GM18505 (cell line): ENCODE measurements around the gene TP53.
A peak's percentile ranks its signal among the peaks of the same experiment; 100 is the strongest.

ENCODE experiments used
- ATAC-seq: cut with Tn5 transposase; IDR thresholded peaks from one replicate; pipeline ENCODE4 v1.9.1; 2021; ENCODE audit not compliant: unreplicated experiment
- POLR2A ChIP-seq: IDR thresholded peaks from 4 replicates; pipeline ENCODE4 v1.6.1; 2011; ENCODE audit warnings: borderline replicate concordance; ENCODE audit not compliant: insufficient read depth, insufficient read length; ENCODE audit errors: extremely low read depth

Gene TP53

GRCh38 chr17:7687072-7687907 lies at the start of gene TP53:
TP53 (minus strand) TSS chr17:7687490; CDS start chr17:7676594, 10,896 bp downstream.
- peak; percentile 99 for TF ChIP-seq POLR2A
- ATAC-seq = no peak

- no peak for ATAC-seq
- TF ChIP-seq POLR2A = no peak
Observed at GRCh38 chr17:7732981-7733539, 45.8 kb upstream of the TP53 start.

DNA sequence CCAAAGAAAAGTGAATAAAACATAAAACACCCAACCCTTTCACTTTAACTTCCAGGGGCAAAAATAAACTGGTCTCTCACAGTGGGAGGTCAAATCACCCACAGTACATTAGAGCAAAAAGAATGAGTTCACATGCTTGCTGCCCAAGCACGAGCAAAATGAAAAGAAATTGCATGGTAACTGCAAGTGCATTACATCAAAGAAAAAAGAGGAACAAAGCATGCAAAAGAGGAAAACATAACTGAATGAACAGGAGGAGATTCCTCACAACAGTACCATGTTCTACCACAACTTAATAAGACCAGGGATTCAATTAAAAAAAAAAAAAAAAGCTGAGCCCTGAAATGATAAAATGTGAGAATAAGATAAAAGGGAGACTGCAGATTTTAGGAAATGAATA lies 42.5 kb upstream of the TP53 start:
- no peak for ATAC-seq
- TF ChIP-seq POLR2A = no peak

- ATAC-seq = no peak
- no peak for TF ChIP-seq POLR2A
Observed at GRCh38 chr17:7727886-7728285, 40.6 kb upstream of the TP53 start.

DNA sequence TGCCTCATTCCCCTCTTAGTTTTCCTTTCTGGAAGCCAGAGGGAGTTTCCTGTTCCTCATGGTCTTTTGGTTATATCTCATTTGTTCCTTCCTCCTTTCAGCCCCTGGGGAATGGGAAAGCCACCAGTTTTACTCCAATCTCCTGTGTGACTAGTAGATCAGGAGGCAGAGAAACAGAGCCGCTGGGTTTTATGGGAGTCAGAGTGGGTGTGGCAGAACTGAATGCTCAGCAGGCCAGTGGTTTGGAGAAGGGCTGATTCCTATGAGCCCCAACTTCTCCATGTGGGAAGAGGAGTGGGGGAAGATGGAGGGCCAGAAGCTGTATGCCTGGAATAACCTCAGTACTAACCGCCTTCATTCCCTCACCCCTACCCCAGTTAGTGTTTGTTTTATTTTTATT lies 34.3 kb upstream of the TP53 start:
- ATAC-seq = no peak

DNA sequence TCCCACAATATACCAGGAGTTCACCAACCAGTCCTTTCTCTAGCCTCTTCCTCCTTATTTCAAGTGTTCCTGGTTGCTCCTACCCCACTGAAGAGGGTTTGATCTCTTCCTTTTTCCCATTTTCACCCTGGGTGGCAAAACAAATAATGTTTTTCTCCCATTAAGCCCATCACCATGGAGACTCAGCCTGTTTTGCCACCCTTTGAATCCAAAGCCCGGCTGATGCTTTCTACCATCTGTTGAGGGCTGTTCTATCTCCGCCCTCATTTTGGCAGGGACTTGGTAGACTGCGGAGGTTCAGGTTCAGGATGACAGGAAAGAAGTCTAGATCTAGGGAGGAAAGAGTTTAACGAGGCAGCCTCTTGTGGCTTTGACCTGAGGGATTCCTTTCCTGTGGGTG lies 32.8 kb upstream of the TP53 start:
- TF ChIP-seq POLR2A = no peak

More for the DNA sequence above, 34.3 kb upstream of the TP53 start:
- no peak for TF ChIP-seq POLR2A

DNA sequence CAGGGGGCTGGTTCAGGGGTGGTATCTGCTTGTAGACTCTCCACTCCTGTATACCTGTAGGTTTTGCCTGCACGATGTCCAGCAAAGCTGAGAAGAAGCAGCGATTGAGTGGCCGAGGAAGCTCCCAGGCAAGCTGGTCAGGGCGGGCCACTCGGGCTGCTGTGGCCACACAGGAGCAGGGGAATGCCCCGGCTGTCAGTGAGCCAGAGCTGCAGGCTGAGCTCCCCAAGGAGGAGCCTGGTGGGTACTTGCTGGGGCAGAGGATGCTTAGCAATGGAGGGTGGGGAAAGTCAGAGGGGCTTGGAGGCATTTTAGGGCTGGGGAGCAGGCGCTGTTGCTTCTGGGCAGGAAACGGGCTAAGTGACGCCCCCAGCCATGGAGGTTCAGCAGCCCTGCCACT lies 32.4 kb upstream of the TP53 start:
- no peak for ATAC-seq
- TF ChIP-seq POLR2A = no peak

More for the DNA sequence above, 32.8 kb upstream of the TP53 start:
- ATAC-seq = no peak

DNA sequence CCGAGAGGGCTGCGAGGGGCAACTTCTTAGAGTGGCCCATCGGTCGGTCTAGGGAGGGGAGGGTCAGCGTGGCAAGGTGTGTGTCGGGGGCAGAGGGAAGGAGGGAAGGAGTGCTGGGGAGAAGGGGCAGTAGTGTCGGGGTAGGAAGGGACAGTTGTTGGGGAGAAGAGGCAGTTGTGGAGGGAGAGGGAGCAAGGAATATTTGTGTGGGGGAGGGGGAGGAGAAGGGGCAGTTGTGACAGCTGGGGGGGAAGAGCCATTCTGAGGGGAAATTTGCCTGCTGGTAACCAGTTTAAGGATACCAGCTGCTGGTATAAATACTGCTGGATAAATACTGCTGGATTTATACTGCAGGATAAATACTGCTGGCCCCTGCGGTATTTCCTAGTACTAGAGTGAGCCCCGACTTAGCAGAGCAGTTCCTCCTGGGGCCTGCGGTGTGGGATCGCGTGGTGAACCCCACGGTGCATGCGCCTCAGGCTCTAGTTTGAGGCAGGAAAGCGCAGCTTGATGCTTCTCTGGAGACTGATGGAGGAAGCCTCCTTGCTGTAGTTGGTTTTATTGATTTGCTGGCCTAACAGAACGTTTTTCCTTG lies 30.6 kb upstream of the TP53 start:
- TF ChIP-seq POLR2A = no peak
- no peak for ATAC-seq

- no peak for TF ChIP-seq POLR2A
- no peak for ATAC-seq
Observed at GRCh38 chr17:7716901-7717755, 29.8 kb upstream of the TP53 start, which contains the start of gene DNAH2. DNAH2 (plus strand) TSS chr17:7717744; CDS start chr17:7719735, 1,991 bp downstream.

- ATAC-seq = no peak
- TF ChIP-seq POLR2A = no peak
Observed at GRCh38 chr17:7715936-7716886, 28.9 kb upstream of the TP53 start.

DNA sequence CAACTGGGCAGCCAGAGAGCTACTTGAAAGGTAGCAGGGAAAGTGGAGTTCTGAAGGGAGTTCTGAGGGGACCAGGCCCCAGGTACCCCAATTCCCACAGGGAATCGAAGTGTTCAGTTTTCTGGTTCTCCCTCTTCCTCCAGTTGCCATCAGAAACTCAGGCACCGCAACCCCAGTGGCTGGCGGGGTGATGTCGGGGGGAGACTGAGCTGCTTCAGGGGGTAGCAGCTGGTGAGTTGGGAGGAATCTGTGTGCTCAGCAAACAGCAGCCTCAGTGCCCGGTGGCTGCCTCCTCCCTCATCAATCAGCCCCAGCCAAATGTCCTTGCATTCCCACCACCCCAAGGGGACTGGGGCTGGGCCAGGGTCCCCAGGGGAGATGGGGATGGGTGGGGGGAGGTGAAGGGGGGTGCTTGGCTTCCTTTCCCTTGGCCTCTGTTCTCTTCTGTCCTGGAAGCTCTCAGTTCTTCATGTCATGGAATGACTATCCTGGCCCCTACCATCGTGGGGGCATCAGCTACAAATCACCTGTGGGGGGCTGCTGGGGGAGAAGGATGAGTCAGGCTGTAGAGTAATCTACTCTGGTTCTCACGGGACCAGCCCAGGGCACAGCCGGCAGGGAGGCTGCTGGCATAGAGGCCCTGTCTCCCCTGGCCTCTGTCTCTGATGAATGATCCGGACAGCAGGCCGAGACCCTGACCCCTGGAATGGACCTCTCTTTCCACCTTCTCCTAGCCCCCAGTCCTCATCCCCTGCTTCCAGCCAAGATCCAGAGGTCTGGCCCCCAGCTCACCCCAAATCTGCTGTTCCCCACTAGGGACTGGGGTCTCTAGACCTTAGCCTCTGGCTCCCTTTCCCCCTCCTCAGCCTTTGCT lies 27.7 kb upstream of the TP53 start:
- no peak for TF ChIP-seq POLR2A
- no peak for ATAC-seq
